ENCODE measurements around the gene SGTA. TPM values are rescaled to one million over a fixed set of nuclear protein-coding genes. Genes with fewer than 3 reads are reported as not detected.

SGTA gene
- total and polyA plus RNA-seq, 9 of the 15 experiments (the other 6 are each of a cell fraction or from before 2014, with no cell fraction given) = 1.4 to 110 (median 49.9) TPM

DNA sequence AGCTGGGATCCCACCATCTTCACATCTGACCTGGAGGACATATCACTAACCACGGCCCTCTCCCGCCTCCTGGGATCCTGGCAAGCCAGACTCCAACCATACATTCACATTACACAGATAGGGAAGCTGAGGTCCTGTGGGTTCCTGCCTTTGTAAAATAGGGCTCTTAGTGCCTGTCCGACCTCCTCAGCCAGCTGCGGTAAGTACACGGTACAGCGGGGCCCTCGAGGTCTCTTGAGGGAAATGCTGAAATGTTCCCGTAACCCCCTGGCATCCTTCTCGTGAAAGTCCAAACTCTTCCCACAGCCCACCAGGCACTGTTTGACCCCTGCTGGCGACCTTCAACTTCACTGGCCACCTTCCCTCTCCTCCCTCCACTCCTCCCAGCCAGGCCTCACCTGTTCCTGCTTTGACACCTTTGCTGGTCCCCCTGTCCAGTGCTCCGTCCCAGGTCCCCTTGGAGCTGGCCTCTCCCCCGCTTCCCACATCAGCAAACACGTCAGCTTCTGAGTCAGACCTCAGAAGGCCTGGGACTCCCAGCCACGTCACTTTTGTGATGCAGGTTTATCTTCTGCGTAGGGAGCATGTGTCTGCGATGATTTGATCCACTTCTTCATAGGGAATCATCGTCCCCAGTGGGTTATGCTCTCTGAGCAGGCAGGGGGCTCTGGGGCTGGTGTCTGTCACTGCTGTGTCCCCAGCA, 71.8 kb downstream of the SGTA start (continued):
- no peak for TF ChIP-seq NFXL1 (CRISPR knock-in tag; IDR thresholded peaks at IDR 0.05)
- peak; percentile 92 for TF ChIP-seq FOSL1 (tag; conservative IDR thresholded peaks at IDR 0.05)
- no peak for TF ChIP-seq PCBP2 (IDR thresholded peaks at IDR 0.05; ENCODE audit: low read depth, low read length, poor library complexity, severe bottlenecking)
- peak; percentile 53 to 57; a peak in 2 of 4 replicates for TF ChIP-seq NRF1 (conservative IDR thresholded peaks at IDR 0.05 in 1 of 2, IDR thresholded peaks at IDR 0.05 in 1 of 2)
- TF ChIP-seq EGR1 (conservative IDR thresholded peaks at IDR 0.05) = peak; percentile 41; the same call in 1 of the 2 replicates
- no peak for TF ChIP-seq ZNF41 (CRISPR knock-in tag; conservative IDR thresholded peaks at IDR 0.05)
- TF ChIP-seq BDP1 (IDR thresholded peaks at IDR 0.05; ENCODE audit: insufficient read depth, insufficient read length) = no peak
- TF ChIP-seq, protein P1, sequence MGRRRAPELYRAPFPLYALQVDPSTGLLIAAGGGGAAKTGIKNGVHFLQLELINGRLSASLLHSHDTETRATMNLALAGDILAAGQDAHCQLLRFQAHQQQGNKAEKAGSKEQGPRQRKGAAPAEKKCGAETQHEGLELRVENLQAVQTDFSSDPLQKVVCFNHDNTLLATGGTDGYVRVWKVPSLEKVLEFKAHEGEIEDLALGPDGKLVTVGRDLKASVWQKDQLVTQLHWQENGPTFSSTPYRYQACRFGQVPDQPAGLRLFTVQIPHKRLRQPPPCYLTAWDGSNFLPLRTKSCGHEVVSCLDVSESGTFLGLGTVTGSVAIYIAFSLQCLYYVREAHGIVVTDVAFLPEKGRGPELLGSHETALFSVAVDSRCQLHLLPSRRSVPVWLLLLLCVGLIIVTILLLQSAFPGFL (CRISPR knock-in tag; IDR thresholded peaks at IDR 0.05) = no peak
- TF ChIP-seq L3MBTL2 (IDR thresholded peaks at IDR 0.05) = peak; percentile 55
- no peak for TF ChIP-seq ZBTB8A (IDR thresholded peaks at IDR 0.05; ENCODE audit: partially characterized antibody)
- TF ChIP-seq ATF1 (CRISPR knock-in tag; IDR thresholded peaks at IDR 0.05) = no peak
- TF ChIP-seq ATF1 (tag; IDR thresholded peaks at IDR 0.05) = peak; percentile 78
- no peak for TF ChIP-seq FOXA1 (IDR thresholded peaks at IDR 0.05; ENCODE audit: borderline replicate concordance)
- TF ChIP-seq CHCHD3 (CRISPR knock-in tag; IDR thresholded peaks at IDR 0.05) = no peak
- no peak for TF ChIP-seq RUNX1 (IDR thresholded peaks at IDR 0.05; ENCODE audit: low read depth)
- peak; percentile 56; the same call in 1 of the 2 replicates for TF ChIP-seq SMARCE1 (IDR thresholded peaks at IDR 0.05)
- TF ChIP-seq, protein P2, sequence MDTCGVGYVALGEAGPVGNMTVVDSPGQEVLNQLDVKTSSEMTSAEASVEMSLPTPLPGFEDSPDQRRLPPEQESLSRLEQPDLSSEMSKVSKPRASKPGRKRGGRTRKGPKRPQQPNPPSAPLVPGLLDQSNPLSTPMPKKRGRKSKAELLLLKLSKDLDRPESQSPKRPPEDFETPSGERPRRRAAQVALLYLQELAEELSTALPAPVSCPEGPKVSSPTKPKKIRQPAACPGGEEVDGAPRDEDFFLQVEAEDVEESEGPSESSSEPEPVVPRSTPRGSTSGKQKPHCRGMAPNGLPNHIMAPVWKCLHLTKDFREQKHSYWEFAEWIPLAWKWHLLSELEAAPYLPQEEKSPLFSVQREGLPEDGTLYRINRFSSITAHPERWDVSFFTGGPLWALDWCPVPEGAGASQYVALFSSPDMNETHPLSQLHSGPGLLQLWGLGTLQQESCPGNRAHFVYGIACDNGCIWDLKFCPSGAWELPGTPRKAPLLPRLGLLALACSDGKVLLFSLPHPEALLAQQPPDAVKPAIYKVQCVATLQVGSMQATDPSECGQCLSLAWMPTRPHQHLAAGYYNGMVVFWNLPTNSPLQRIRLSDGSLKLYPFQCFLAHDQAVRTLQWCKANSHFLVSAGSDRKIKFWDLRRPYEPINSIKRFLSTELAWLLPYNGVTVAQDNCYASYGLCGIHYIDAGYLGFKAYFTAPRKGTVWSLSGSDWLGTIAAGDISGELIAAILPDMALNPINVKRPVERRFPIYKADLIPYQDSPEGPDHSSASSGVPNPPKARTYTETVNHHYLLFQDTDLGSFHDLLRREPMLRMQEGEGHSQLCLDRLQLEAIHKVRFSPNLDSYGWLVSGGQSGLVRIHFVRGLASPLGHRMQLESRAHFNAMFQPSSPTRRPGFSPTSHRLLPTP (IDR thresholded peaks at IDR 0.05; ENCODE audit: borderline replicate concordance, extremely low read depth, insufficient read length) = no peak
- peak; percentile 2 for TF ChIP-seq FOS (IDR thresholded peaks at IDR 0.05; ENCODE audit: extremely low read depth, insufficient read length)

All from K562 (cell line).